ENCODE measurements around the gene IL27RA.
A peak's percentile ranks its signal among the peaks of the same experiment; 100 is the strongest.

The IL27RA gene

GRCh38 chr19:14031719-14032480 lies at the start of gene IL27RA:
TSS of gene IL27RA (plus strand) at chr19:14031762. CDS start at chr19:14031873, 111 bp downstream.
- Histone ChIP-seq H3K4me3 (peak within 1 kb of the TSS; percentile 51 to 64 (median 58)), H3K27ac (peak within 1 kb of the TSS; percentile 28 to 97 (median 86))

- Histone ChIP-seq H3K4me3 (no peak overlapping the region), H3K27ac (peak overlapping the region in 2 of 21 experiments; percentile 37 to 51)
Measured at GRCh38 chr19:13981988-13982501, 49.5 kb upstream of the IL27RA start.

DNA sequence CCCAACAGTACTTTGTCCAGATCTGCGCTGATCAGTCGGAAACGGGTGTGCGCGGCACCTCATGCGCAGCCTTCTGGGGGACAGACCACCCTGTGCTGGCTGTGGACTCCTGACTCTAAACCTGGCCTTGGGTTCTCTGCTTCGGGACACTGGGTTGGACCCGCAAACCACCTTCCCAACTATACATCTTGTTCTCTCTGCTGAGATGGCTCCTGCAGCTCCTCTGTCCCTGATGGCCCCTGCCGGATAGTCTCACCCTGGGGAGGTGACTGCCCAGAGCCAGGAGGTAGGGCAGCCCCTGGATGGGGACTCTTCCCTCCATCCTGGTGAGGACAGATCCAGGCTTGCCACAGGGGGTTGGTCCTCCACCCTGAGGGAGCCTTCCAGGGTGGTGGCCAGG lies 48.8 kb upstream of the IL27RA start:
- Histone ChIP-seq H3K27ac (peak overlapping the region in 8 of 21 experiments; percentile 43 to 100 (median 60)), H3K4me3 (no peak overlapping the region)

DNA sequence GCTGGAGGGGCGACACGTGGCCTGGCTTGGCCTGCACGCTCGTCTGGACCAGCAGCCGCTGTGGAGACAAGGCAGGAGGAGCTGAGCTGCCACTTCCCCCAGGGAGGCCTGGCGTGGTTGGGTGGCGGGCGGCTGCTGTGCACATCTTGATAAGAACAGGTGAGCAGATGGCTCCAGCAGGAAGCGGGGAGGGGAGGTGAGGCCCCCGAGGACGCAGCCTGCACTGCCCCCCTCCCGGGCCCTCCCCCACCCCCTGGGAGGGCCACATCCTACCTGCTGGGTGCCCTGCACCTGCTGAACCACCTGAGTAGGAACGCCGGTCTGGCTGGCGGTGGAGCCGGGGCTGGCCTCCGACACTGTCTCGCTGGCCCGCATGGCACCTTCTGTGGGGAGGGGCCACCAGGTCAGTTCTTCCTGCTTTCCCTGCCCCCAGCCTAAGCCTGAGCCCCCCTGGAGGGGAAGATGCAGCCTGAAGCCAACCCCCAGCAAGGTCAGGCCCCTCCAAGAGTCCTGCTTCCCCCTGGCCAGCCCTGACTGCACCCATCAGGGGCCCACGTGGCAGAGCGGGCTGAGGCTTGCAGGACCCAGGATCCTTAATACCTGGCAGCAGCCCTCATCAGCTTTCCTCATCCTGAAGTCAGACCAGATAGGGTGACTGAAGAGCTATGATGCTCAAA lies 48.2 kb upstream of the IL27RA start:
- no peak overlapping the region for H3K4me3 ChIP-seq
- H3K27ac ChIP-seq = peak overlapping the region in 9 of 21 experiments; percentile 11 to 100 (median 60)

- peak overlapping the region in 7 of 21 experiments; percentile 16 to 100 (median 92) for H3K27ac ChIP-seq
- H3K4me3 ChIP-seq = no peak overlapping the region
Measured at GRCh38 chr19:13984186-13984585, 47.4 kb upstream of the IL27RA start.

DNA sequence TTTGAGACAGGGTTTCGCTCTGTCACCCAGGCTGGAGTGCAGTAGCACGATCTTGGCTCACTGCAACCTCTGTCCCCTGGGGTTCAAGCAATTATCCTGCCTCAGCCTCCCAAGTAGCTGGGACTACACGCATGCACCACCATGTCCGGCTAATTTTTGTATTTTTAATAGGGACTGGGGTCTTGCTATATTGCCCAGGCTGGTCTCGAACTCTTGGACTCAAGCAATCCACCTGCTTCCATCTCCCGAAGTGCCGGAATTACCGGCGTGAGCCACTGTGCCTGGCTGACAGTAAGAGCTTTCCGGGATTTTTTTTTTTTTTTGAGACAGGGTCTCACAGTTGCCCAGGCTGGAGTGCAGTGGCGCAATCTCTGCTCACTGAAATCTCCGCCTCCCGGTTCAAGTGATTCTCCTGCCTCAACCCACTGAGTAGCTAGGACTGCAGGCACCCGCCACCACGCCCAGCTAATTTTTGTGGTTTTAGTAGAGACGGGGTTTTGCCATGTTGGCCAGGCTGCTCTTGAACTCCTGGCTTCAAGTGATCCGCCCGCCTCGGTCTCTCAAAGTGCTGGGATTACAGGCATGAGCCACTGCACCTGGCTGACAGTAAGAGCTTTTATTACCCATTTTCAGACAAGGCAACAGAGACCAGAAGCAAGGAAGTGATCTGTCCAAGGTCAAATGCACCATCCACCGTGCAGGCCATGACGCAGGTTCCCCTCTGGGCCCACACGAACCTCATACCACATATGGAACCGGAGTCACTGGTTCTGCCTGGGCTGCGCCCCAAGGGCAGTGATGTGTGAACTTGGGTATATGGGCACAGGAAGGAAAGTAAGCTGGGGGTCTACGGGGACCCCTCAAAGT lies 46.5 kb upstream of the IL27RA start:
- Histone ChIP-seq H3K4me3 (no peak overlapping the region), H3K27ac (peak overlapping the region in 19 of 21 experiments; percentile 81 to 100 (median 92))

DNA sequence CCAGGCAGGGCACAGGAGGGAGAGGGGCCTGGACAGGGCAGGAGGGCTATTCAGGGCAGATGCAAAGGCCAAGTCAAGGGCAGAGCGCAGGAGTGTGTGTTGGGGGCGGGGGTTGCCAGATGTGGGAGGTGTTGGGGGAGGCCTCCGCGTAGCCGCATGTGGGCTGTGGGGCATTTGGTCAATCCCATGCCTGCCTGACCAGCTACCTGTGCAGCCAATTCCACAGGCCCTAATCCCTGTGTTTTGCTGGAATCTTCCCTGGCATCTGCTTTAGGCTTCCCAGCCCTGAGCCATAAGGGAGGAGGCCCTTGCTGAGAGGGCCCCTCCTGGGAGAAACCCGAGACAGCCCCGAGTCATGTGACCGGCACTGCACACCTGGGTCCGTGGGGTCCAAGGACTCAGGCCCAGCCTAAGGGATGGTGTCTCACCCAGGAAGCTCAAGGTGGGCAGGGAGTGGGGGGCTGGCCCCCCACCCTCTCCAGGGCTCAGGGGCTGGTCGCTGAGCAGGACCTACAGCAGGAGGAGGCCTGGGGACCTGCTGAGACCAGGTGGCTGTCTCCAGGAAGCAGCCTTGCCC lies 45.7 kb upstream of the IL27RA start:
- H3K4me3 ChIP-seq = peak overlapping the region in 1 of 7 experiments; percentile 10

DNA sequence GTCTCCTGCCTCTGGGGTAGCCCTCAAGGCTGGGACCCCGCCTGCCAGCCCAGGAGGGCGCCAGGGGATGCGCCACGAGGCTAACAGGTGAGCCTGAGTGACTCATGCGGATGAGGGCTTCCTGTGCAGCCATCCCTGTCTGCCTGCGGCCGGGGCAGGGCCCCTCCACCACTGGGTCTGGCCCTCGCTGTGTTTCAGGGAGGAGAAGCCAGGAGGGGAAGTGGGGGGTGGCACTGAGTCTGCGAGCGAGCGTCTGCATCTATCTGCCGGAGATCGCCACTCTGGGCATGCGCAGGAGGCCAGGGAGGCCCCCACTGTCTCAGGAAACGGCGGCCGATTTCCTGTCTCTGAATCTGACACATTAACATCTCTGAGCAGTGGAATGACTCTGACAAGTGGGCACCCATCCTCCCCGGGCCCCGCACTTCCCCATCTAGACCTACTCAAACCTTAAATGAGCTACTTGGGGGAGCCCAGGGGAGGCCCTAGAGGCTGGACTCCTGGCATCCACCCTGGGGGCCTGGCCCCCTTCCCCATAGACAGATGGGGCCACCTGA lies 45.1 kb upstream of the IL27RA start:
- peak overlapping the region; percentile 49 to 100 (median 90) for H3K27ac ChIP-seq
- peak overlapping the region in 2 of 7 experiments; percentile 3 to 10 for H3K4me3 ChIP-seq

More for the DNA sequence above, 45.7 kb upstream of the IL27RA start:
- H3K27ac ChIP-seq = peak overlapping the region; percentile 49 to 100 (median 90)

- H3K4me3 ChIP-seq = peak overlapping the region in 2 of 7 experiments; percentile 3 to 10
- H3K27ac ChIP-seq = peak overlapping the region; percentile 41 to 100 (median 90)
Measured at GRCh38 chr19:13987101-13987890, 44.3 kb upstream of the IL27RA start.

DNA sequence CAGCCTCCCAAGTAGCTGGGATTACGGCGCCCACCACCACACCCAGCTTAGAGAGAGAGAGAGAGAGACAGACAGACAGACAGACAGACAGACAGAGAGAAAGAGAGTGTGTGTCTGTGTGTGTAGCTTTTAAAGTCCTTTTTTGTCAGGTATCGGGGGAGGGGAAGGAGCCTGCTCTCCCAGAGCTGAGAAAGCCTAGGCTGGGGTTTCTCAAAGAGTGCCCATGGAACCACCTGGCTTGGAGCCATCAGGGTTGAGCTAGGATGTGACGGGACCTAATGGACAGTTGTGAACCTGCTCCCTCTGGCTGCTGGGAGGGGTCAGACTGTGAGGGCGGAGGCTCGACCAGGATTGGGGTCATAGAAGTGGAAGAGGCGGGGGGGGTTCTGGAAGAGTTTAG lies 42.1 kb upstream of the IL27RA start:
- Histone ChIP-seq H3K27ac (peak overlapping the region in 1 of 21 experiments; percentile 99), H3K4me3 (no peak overlapping the region)

DNA sequence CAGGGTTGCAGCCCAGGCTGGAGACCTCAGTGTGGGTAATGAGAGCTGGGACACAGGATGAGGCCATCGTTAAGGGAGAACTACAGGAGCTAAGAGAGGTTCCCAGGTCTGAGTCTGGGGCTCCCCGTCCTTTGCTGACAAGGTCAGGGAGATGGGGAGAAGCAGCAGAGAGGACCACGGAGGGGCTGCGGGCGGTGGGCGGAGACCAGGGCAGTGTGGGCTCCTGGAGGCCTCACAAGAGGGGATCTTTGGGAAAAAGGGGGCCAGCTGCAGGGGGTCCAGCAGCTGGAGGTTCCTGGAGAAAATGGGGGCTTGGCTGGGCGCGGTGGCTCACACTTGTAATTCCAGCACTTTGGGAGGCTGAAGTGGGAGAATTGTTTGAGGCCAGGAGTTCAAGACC lies 41.5 kb upstream of the IL27RA start:
- Histone ChIP-seq H3K27ac (no peak overlapping the region), H3K4me3 (no peak overlapping the region)

DNA sequence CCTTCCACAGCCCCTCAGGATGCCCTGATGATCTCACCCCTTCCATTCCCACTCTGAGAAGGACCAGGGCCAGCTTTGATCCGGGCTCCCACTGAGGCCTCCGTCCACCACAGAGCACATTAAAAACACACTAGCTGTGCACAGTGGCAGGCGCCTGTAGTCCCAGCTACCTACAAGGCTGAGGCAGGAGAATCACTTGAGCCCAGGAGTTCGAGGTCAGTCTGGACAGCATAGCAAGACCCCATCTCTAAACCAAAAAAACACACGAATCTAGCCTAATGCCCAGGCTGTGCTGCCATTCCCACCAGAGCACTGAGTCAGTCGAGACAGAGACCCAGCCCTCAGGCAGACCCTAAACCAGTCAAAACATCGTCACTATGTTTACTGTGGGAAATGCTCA lies 39.5 kb upstream of the IL27RA start:
- no peak overlapping the region for H3K4me3 ChIP-seq

DNA sequence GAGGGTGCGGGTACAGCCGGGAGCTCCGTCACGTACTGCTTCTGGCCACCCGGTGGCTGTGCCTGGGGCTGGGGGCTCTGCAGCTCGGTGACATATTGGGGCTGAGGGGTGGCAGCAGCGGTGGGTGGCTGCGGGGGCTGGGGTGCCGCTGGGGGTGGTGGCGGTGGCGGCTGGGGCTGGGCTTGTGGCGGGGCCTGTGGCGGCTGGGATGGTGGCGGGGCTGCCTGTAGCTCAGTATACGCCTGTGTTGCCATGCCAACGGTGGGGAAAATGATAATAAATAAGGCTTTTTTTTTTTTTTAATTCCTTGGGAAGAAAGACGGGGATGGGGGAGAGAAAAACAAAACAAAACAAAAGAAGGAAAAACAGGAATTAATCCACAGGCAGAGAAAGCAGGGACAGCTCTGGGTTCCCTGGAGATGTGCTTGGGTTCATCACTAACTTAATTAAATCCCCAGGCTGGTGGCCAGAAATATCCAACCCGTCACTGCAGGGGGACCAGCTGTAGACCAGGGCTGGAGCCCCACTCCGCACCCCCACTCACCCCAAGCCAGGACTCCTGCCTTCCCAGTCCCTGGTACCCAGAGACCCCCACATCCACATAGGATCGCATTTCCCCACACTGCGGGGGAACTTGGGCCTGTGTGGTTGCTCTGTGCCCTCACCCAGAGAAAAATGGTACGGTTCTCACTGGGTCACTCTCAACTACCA lies 37.8 kb upstream of the IL27RA start:
- H3K27ac ChIP-seq = peak overlapping the region in 1 of 21 experiments; percentile 24
- H3K4me3 ChIP-seq = no peak overlapping the region

More for the DNA sequence above, 39.5 kb upstream of the IL27RA start:
- H3K27ac ChIP-seq = no peak overlapping the region

DNA sequence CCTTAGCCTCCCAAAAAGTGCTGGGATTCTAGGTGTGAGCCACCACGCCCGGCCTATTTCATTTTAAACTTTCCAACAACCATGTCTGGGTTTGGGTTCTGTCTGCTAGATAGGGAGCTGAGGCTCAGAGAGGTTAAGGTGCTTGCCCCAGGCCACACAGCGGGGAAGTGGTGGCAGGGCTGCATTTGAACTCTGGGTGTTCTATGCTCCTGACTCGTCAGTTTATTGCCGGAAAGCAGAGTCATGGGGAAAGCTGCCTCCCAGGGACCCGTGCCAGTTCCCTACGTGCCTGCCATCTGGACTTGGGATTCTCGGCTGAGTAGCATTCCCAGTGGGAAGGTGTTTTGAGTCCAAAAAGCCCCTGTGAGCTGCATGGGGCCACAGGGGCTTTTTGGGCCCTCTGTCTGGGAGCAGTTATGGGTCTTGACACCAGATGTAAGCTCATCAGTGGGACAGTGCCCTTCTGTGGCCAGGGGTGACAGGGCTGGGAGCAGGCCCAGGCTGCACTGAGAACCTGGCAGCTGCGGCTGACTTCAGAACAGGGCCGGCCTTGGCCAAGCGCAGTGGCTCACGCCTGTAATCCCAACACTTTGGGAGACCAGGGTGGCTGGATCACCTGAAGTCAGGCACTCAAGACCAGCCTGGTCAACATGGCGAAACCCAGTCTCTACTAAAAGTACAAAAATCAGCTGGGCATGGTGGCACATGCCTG lies 36.4 kb upstream of the IL27RA start:
- no peak overlapping the region for H3K4me3 ChIP-seq
- H3K27ac ChIP-seq = peak overlapping the region in 3 of 21 experiments; percentile 4 to 42 (median 17)

DNA sequence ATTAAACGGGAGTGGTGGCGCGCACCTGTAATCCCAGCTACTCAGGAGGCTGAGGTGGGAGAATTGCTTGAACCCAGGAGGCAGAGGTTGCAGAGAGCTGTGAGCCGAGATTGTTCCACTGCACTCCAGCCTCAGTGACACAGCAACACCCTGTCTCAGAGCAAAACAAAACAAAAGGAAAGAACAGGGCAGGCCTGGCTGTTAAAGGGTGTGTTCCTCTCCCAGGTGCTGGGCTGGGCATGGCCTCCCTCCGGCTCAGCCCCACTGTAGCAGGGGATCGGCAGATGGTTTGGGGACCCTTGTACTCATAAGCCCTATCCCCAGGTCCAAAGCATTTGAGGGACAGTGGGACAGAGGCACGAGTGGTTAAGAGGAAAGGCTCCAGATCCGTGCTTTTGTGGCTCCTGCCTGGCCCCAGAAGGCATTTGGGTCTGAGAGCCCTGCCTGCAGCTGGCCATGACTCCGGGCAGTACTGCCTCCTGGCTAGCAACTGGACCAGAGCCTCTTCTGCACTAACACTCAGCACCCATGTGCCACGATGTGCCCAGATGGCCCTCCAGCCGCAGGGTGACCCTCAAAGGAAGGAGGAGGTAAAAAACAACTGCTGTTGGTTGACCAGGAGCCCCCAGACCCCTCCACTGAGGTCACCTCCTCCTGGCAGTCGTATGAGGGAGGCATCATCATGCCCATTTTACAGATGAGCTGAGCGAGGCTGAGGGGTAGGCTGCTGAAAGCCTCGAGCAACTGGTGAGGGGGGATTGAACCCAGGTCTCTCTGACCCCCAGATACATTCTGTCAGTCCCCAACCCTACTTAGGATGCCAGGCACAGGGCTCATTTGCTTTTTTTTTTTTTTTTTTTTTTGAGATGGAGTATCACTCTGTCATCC lies 35.4 kb upstream of the IL27RA start:
- Histone ChIP-seq H3K27ac (peak overlapping the region in 1 of 21 experiments; percentile 36), H3K4me3 (no peak overlapping the region)

All from skin epidermis (tissue), 12 donors.